Fibroblast of lung (primary cell): ENCODE results near the gene AHCYL2.

Experiments used
- EZH2 ChIP-seq: IDR thresholded peaks from 2 replicates; pipeline ENCODE4 v1.5.1; 2012; ENCODE audit warnings: low read length, control low read depth, mild to moderate bottlenecking; ENCODE audit errors: missing control alignments
- TF ChIP-seq, protein P1 (sequence below), 2 donors: IDR thresholded peaks in 1 of 2; conservative IDR thresholded peaks in 1 of 2; 1 replicate in 1 of 2; 2 replicates in 1 of 2; pipeline ENCODE4 v1.5.1; 2011 to 2012; ENCODE audit warnings: low read length in 2 of 2, control low read depth in 1 of 2, inconsistent platforms in 1 of 2, low read depth in 1 of 2, mild to moderate bottlenecking in 1 of 2

DNA sequence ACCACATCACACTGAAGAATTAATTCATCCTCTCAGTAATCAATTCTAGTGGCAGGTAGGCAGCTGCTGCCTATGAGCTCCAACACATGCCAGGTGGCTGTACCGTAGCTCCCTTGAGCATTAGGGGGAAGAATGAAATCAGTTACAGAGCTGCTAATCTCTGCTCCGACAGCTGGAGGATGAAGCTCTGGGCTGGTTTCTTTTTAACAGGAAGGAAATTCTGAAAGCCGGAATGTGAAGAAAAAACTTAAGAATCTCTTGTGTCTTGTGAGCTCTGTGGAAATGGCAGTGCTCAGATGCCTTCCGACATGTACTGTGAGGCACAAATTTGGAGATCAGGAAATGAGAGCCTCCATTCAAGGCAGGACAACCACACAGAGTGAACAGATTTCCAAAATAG, 2.8 kb upstream of the AHCYL2 start:
- no peak for TF ChIP-seq EZH2
- TF ChIP-seq, protein P1, sequence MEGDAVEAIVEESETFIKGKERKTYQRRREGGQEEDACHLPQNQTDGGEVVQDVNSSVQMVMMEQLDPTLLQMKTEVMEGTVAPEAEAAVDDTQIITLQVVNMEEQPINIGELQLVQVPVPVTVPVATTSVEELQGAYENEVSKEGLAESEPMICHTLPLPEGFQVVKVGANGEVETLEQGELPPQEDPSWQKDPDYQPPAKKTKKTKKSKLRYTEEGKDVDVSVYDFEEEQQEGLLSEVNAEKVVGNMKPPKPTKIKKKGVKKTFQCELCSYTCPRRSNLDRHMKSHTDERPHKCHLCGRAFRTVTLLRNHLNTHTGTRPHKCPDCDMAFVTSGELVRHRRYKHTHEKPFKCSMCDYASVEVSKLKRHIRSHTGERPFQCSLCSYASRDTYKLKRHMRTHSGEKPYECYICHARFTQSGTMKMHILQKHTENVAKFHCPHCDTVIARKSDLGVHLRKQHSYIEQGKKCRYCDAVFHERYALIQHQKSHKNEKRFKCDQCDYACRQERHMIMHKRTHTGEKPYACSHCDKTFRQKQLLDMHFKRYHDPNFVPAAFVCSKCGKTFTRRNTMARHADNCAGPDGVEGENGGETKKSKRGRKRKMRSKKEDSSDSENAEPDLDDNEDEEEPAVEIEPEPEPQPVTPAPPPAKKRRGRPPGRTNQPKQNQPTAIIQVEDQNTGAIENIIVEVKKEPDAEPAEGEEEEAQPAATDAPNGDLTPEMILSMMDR (conservative IDR thresholded peaks at IDR 0.05 in 1 of 2, IDR thresholded peaks at IDR 0.05 in 1 of 2; ENCODE audit: low read depth in 1 of 2, low read length in 2 of 2), result no peak
